Measurements from ENCODE around the gene MT2A.

DNA sequence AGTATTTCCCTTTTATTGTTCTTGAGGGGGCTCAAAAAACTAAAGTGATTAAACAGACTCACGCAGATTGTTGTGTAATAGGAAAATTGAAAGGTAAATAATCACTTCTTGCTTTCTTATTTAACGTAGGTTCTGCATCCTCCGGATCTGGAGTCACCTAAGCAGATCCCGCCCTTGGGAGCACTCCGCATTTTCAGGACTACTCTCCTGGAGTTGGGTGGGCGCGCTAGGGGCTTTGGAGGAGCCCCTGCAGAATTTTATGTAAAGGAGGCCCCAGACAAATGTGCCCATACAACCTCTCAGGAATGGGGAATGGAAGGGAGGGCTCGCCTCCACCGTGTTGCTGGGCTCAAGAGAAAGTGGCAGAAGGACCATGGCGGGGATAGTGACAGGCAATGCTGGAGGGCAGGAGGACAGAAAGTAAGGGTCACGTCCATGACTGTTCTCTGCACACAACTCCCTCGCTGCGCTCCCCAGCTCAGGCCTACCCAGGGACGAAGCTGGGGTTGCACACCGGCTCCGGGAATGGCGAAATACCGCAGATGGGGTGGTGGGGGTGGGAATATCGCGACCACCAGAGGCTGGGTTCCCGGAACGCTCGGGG, 8.3 kb downstream of the MT2A start:
- TF ChIP-seq, protein P1, sequence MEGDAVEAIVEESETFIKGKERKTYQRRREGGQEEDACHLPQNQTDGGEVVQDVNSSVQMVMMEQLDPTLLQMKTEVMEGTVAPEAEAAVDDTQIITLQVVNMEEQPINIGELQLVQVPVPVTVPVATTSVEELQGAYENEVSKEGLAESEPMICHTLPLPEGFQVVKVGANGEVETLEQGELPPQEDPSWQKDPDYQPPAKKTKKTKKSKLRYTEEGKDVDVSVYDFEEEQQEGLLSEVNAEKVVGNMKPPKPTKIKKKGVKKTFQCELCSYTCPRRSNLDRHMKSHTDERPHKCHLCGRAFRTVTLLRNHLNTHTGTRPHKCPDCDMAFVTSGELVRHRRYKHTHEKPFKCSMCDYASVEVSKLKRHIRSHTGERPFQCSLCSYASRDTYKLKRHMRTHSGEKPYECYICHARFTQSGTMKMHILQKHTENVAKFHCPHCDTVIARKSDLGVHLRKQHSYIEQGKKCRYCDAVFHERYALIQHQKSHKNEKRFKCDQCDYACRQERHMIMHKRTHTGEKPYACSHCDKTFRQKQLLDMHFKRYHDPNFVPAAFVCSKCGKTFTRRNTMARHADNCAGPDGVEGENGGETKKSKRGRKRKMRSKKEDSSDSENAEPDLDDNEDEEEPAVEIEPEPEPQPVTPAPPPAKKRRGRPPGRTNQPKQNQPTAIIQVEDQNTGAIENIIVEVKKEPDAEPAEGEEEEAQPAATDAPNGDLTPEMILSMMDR (IDR thresholded peaks at IDR 0.05), result no peak
- TF ChIP-seq POLR2A (IDR thresholded peaks at IDR 0.05) (no peak), EP300 (IDR thresholded peaks at IDR 0.05; ENCODE audit: low read depth) (no peak), POLR2AphosphoS5 (IDR thresholded peaks at IDR 0.05) (no peak)

Data from transverse colon (tissue), 4 donors.